Left renal cortex interstitium (tissue), 4 donors: ENCODE measurements around the gene MARCHF10. TPM values are rescaled to one million over a fixed set of nuclear protein-coding genes. Genes with fewer than 3 reads are reported as not detected.
"Not testable (repeated sequence)": the region's sequence is repeated elsewhere in the genome, so short reads cannot be mapped to it uniquely, and the experiment has no call there.

Source experiments
- DNase-seq, 4 donors: peaks; one replicate each; pipeline ENCODE4 v3.0.0-alpha.2; 2013; ENCODE audit warnings: low read depth in 4 of 4, low spot score in 2 of 4, missing footprints in 1 of 4
- polyA plus RNA-seq, 4 donors: library from polyadenylated mRNA; unstranded; fragments of 120-200 nt; gene quantifications; one replicate each; pipeline ENCODE4 v1.2.1, GENCODE V29; 2013; ENCODE audit not compliant: insufficient read length in 4 of 4

The MARCHF10 gene
- polyA plus RNA-seq, 4 donors: 0.97 to 1.5 (median 1.2) TPM

DNA sequence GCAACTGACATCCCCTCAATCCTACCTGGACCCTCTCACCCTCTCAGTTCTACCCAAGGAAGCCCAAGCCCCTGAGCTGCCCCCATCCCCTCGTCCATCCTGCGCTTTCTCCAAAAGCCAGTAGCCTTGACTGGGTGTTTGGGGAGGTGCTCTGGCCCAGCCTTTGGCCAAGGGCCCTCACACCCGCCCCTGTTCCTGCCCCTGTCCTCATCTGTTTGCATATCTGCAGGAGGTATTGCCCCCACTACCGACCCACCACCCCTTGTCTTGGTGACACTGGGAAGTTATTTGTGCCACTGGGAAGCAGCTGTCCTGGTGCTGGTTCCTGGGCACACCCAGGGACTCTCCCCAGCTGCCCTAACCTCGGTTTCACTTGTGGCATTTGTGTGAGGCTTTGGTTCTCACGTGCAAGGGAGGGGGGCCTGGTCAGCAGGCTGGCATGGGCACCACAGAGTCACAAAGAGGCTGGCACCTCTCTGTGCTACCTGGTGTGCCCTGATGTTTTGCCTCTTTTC, 105.3 kb downstream of the MARCHF10 start:
- DNase-seq: no peak

DNA sequence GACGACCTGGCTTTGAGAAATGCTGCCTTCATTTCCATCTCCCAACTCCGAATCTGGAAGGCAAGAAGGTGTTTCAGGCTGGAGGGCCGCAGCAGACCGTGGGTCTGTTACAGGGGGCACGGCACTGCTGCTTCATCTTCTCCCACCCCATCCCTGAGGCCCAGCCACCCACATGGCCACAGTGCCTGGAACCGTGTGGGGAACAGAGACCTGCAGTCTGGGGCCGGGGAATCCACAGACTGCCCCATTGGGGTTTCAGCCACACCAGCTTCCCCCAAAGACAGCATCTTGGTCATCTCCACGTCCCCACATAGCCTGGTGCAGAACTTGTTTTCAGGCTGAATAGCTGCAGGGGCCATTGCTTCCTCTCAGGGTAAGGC, 106.4 kb downstream of the MARCHF10 start:
- DNase-seq: no peak

DNA sequence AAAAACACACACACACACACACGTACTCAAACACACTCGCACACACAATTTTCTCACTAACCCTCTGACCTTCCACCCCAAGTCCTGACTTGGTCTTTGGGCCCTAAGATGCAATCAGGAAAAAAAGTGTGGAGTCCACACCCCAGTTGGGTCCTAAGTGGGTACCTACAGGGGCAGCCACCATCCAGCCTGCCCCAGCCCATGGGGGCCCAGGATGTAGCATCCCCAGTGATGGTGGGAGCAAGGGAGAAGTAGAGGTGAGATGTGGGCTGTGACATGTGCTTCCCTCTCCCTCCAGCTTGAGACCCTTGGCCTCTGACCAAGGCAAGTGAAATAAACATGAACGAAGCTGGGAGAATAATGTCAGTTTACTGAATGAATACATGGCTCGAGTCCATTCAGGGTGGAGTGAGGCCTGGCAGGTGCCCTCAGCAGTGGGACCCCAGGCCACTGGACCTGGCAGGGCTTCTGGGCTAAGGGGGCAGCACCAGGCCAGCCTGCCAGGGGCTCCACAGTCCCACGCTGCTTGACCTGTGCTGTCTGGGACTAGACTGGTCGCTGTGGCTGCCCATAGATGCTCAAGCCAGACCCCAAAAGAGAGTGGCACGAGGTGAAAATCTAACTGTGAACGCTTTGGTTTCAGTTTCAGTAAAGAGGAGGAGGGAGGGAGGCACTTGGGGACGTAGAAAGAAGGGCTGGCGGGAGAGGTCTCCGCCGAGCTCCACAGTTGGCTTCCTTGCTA, 107.0 kb downstream of the MARCHF10 start:
- DNase-seq: no peak

DNA sequence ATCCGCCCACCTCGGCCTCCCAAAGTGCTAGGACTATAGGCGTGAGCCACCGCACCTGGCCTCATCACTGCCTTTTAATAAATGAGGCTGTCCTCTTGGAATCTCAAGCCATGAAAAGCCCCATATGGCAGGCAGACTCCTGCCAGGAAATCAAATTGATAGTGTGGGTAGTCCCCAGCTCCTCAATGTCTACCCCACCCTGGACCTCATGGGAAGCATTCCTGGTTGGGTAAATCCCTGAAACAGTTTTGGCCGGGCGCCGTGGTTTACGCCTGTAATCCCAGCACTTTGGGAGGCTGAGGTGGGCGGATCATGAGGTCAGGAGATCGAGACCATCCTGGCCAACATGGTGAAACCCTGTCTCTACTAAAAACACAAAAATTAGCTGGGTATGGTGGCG, 109.7 kb downstream of the MARCHF10 start:
- not testable (repeated sequence) for DNase-seq

DNA sequence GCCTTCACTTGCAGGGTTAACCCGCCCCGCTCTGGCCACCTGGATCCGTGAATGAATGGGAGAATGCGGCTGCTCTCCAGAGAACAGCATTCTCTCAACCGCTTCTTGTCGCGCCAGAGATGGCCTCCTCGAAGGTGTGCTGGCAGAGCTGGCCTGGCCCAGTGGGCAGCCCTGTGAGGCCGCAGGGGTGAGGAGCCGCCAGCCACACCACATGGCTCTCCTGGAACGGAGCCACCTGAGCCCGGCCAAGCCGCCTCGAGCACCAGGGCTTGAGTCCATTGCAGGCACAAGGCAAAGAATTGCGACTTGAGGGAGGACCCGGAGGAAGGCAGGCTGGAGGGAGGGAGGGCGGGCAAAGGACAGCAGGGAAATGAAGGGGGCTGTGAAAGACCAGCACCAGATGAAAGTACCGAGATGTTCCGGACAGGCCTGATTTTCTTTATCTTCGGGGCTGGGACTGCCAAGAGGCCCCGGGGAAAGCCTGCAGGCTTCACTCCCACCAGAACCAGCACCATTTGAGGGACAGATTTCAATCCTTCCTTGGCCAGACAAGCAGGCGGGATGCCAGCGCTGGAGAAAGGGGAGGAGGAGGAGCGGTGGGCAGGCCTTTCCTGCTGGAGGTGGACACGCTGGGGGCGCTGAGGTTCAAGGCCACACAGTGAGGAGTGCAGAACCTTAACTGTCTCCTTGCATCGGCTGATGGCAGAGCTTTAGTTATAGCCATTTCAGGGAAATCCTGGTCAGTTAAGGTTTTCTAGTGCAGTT, 111.2 kb downstream of the MARCHF10 start:
- DNase-seq: no peak

DNA sequence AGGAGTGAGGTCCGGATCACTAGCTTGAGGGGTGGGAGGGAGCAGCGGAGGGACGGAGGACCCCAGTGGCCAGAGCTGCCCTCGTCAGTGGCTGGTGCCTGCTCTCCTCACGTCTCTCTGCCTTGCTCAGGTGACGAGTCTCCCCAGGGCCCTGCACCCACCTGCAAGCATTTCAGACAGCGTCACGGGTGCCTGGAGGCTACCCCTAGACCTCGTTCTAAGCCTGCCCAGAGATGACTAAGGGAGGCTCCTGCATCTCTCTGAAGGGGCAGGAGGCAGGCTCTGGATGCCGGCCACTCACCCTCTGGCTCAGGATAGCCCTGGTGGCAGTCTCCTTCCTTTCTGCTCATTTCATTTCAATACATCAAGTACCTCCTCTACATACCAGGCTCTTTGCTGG, 111.9 kb downstream of the MARCHF10 start:
- DNase-seq: no peak

DNA sequence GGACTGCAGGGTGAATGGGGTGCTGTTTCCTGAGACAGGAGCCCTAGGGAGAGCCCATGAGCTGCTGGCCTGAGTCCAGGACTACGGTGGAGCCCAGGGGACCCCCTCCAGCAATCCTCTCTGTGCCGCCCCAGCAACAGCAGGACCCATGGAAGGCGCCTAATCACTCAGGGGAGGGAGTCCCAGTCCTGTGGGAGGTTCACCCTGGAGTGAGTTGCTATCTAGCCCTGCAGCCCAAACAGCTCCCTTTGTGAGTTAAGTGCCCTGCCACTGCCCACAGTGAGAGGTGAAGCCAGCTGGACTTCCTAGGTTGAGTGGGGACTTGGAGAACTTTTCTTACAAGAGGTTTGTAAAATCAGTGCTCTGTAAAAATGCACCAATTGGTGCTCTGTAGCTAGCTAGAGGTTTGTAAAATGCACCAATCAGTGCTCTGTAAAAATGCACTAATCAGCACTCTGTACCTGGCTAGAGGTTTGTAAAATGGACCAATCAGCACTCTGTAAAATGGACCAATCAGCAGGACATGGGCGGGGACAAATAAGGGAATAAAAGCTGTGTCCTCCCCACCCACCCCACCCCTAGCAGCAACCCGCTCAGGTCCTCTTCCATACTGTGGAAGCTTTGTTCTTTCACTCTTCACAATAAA, 112.9 kb downstream of the MARCHF10 start:
- not testable (repeated sequence) for DNase-seq

DNA sequence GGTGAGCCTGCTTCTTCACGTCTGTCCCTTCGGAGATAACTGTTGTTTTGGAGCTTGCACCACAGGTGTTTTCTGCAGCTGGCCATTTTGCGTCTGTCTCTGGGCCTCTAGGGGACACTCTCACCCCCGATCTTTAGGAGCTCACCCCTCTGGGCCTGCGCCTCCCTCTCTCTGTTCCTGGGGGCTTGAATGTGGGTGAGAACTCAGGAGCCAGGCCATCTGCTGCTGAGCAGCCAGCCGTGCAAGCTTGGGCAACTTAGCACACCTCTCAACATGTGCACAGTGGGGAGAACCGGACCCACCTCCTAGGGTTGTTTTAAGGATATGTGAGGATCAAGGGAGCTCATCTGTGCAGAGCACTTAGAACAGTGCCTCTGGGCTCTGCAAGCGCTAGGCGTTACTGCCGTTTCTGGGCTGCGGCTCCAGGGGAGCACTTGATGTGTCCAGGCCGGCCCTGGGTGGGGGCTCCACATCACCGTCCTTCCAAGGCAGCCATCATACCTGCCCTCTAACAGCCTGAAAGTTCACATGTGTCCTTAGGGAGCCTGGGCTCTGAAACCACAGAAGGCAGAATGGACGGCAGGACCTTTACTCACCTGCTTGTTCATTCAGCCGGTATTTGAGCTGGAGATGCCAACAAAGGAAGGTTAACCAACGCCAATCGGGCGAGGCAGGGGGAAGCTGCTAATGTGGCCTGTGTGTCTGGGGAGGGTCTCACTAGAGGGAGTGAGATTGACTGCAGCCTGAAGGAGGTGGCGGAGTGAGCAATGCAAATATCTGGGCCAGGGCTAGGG, 114.3 kb downstream of the MARCHF10 start:
- DNase-seq: no peak

DNA sequence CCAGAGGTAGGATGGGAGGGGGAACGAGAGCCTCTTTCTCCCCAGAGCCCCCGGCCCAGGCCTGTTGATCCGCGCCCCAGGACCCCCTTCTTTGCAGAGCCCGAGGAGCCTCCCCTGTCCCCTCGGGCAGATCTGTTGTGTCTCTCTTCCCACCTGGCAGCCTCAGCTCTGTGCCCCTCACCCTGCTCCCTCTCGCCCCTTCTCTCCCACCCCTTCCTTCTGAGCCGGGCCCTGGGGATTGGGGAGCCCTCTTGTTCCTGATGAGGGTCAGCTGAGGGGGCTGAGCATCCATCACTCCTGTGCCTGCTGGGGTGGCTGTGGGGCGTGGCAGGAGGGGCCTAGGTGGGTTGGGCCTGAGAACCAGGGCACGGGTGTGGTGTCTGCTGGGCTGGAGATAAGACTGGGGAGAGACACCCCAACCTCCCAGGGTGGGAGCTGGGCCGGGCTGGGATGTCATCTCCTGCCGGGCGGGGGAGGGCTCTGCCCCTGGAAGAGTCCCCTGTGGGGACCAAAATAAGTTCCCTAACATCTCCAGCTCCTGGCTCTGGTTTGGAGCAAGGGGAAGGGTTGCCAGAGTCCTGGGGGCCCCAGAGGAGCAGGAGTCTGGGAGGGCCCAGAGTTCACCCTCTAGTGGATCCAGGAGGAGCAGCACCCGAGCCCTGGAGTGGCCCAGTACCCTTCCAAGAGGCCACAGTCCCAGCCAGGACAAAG, 115.2 kb downstream of the MARCHF10 start:
- DNase-seq: no peak

DNA sequence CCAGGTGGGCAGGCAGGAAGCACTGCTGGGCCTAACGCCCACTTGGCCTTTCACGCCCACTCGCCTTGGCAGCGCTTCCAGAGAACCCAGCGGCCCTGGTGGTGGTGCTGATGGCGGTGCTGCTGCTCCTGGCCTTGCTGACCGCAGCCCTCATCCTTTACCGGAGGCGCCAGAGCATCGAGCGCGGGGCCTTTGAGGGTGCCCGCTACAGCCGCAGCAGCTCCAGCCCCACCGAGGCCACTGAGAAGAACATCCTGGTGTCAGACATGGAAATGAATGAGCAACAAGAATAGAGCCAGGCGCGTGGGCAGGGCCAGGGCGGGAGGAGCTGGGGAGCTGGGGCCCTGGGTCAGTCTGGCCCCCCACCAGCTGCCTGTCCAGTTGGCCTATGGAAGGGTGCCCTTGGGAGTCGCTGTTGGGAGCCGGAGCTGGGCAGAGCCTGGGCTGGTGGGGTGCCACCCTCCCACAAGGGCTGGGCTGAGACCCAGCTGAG, 115.9 kb downstream of the MARCHF10 start:
- no peak for DNase-seq

DNA sequence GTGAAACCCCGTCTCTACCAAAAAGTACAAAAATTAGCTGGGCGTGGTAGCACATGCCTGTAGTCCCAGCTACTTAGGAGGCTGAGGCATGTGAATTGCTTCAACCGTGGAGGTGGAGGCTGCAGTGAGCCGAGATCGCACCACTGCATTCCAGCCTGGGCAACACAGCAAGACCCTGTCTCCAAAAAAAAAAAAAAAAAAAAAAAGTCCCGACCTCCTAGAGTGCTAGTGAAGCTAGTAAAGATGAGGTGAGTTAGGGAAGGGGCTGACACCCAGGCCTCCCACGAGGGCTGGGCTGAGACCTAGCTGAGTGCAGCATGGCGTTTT, 116.6 kb downstream of the MARCHF10 start:
- DNase-seq: not testable (repeated sequence)

DNA sequence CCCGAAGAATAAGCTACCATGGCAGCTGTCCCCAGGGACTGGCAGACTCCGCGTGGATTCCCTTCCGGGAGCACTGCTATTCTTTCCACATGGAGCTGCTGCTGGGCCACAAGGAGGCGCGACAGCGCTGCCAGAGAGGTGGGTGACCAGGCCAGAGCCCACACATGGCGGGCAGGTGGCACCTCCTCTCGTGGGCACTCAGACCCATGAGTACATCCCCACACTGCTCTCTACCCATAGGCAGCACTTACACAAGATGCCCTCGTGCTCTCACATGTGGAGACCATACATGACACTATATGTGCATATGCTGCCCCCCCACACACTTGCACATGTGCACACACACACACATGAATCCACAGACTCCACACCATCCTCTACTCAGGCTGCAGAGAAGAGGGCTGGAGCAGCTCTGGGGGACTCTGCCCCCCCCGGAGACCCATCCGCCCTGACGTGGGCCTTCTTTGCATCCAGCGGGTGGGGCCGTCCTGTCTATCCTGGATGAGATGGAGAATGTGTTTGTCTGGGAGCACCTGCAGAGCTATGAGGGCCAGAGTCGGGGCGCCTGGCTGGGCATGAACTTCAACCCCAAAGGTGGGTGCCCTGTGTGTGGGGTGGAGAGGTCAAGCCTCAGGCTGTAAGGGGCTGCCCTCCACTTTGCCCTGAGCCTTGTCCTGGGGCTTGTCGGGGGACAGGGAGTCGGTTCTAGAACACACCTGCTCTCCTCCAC, 117.8 kb downstream of the MARCHF10 start:
- DNase-seq: no peak

DNA sequence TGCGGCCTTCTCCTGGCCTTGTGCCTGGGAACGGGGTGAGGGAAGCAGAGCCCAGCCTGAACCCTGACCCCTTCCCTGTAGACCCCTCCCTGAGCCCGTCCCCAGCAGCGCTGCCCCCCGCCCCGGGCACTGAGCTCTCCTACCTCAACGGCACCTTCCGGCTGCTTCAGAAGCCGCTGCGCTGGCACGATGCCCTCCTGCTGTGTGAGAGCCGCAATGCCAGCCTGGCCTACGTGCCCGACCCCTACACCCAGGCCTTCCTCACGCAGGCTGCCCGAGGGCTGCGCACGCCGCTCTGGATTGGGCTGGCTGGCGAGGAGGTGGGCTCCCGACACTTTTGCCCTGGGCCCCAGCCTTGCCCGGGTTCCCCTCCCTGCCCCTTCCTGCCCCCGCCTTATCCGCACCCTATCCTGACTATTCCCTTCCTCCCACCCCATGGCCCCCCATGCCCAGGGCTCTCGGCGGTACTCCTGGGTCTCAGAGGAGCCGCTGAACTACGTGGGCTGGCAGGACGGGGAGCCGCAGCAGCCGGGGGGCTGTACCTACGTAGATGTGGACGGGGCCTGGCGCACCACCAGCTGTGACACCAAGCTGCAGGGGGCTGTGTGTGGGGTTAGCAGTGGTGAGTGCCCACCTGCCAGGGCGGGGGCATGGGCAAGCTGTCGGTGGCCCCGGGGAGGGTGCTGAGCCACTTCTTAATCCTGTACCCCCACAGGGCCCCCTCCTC, 118.5 kb downstream of the MARCHF10 start:
- no peak for DNase-seq

DNA sequence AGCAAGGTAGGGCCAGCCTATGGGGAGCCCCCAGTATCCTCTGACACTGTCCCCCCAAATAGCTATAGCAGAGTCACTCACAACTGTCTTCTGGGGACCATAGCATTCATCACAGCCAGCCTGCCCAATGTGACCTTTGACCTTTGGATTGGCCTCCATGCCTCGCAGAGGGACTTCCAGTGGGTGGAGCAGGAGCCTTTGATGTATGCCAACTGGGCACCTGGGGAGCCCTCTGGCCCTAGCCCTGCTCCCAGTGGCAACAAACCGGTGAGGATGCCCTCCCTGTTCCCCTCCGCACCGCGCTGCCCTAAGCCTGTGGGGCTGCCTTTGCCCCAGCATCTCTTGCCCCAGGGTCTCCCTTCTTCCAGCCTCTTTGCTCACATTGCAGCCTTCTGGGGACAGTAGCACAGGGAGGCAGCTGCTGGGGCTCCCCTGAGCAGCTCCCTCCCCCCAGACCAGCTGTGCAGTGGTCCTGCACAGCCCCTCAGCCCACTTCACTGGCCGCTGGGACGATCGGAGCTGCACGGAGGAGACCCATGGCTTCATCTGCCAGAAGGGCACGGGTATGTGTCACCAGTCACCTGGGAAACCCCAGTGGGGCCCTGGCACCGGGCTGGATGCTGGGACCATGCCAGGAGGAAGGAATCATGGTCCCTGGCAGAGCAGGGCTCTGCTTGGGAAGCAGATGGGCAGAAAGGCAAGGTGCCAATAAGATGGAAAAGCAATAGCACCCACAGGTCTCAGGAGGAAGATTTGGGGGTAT, 119.5 kb downstream of the MARCHF10 start:
- no peak for DNase-seq

DNA sequence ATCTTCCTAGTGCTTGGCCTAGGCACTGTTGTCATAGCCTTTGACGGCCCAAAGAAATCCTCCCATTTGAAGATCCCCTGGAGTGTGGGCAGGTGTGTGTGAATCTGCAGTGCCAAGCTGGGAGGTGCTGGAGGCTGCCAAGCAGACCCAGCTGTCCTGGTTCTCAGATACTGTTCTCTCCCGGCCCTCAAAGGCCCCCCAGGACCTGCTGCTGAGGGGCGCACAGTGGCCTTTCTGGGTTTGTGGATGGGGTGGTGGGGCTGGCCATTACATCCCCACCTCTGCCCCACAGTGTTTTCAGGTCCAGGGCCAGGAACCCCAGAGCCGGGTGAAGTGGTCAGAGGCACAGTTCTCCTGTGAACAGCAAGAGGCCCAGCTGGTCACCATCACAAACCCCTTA, 120.1 kb downstream of the MARCHF10 start:
- no peak for DNase-seq

DNA sequence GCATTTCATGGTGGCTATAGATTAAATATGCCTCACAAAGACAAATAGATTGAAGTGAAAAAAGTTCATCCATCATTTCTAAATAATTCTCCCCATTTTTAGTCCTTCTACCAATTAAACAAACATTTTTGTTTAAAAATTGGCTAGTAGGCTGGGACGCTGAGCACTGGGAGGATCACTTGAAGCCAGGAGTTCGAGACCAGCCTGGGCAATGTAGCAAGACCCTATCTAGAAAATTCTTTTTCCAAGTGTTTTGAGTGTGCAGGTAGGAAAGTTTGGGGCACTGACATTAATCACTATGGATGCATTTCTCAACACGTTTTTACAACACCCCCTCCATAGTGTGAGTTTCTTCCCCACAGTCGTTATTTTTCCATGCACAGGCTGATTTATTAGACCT, 123.9 kb downstream of the MARCHF10 start:
- DNase-seq: no peak

DNA sequence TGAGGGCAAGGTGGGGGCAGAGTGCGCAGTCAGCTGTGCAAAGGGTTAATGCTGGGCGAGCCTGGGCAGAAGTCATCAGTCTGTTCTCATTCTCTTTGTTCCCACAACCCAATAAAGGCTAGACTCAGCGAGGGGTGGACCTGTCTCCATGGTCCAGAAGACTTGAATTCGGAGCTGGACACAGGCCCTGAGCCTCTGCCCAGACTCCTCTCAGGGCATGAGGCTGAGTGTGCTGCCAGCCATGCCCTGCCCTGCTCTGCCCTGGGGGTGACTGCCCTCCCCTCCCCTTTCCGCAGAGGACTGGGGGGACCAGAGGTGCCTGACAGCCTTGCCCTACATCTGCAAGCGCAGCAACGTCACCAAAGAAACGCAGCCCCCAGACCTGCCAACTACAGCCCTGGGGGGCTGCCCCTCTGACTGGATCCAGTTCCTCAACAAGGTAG, 126.2 kb downstream of the MARCHF10 start:
- no peak for DNase-seq
